ENCODE measurements around the gene UVRAG. TPM values are rescaled to one million over a fixed set of nuclear protein-coding genes. Genes with fewer than 3 reads are reported as not detected.
"Not testable (repeated sequence)": the region's sequence is repeated elsewhere in the genome, so short reads cannot be mapped to it uniquely, and the experiment has no call there.

UVRAG gene
- total and polyA plus RNA-seq, 4 experiments from 2014 or later: 11.2 to 32.2 (median 21.3) TPM

GRCh38 chr11:76069001-76069400 is 254.0 kb downstream of the UVRAG start:
- Mint-ChIP-seq H3K9me3 (peaks cover 0 to 2% (median 0%) of the 10 kb centered on the region in 8 donors), H3K4me3 (no peak overlapping the region), H3K27ac (no peak overlapping the region), H3K27me3 (no peaks in the 10 kb centered on the region), H3K4me1 (peaks cover 0 to 6% (median 2%) of the 10 kb centered on the region in 4 donors), H3K36me3 (peaks cover 27 to 28% of the 10 kb centered on the region in 2 donors)
- Histone ChIP-seq H3K36me3 (ENCODE audit: insufficient read depth, low read length) (peaks cover 6% of the 10 kb centered on the region), H3K9me3 (ENCODE audit: control insufficient read depth in 1 of 2, low read length in 2 of 2) (no peaks in the 10 kb centered on the region), H3K27ac (ENCODE audit: low read depth, low read length) (no peak overlapping the region), H3K4me1 (ENCODE audit: insufficient read depth, low read length) (no peaks in the 10 kb centered on the region), H3K4me3 (ENCODE audit: low read length in 2 of 2) (no peak overlapping the region), H3K27me3 (ENCODE audit: insufficient read depth, low read length) (no peaks in the 10 kb centered on the region)
- intact Hi-C loops (cut with micrococcal nuclease): no loop called here
- POLR2A ChIA-PET (ENCODE audit: partially characterized antibody): no interaction called here
- no peak for DNase-seq
- CTCF ChIA-PET (ENCODE audit: partially characterized antibody): no interaction called here

- no peak overlapping the region for H3K4me3 ChIP-seq (ENCODE audit: low read length in 2 of 2)
- intact Hi-C loops (cut with micrococcal nuclease): no loop called here
Measured at GRCh38 chr11:76071090-76071489, 256.1 kb downstream of the UVRAG start.

DNA sequence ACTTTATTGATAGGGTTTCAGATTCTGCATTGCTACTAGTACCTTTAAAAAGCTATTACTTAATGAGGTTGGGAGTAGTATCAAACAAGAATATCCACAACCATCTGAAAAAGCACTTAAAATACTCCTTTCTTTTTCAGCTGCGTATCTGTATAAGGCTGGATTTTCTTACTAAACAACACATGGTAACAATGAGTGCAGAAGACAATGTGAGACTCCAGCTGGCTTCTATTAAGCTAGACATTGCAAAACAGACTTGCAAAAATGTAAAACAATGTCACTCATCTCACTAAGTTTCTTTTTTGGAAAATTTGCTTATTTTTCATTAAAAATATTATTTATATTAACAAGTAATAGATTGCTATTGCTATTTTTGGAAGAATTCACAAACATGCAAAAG is 258.7 kb downstream of the UVRAG start:
- Mint-ChIP-seq H3K36me3 (peaks cover 9 to 16% of the 10 kb centered on the region in 2 donors), H3K9me3 (peaks cover 0 to 5% (median 0%) of the 10 kb centered on the region in 8 donors), H3K4me1 (peaks cover 16 to 20% (median 18%) of the 10 kb centered on the region in 4 donors), H3K27me3 (no peaks in the 10 kb centered on the region), H3K4me3 (no peak overlapping the region), H3K27ac (no peak overlapping the region)
- Histone ChIP-seq H3K27me3 (ENCODE audit: insufficient read depth, low read length) (no peaks in the 10 kb centered on the region), H3K27ac (ENCODE audit: low read depth, low read length) (no peak overlapping the region), H3K36me3 (ENCODE audit: insufficient read depth, low read length) (no peaks in the 10 kb centered on the region), H3K9me3 (ENCODE audit: control insufficient read depth in 1 of 2, low read length in 2 of 2) (no peaks in the 10 kb centered on the region), H3K4me1 (ENCODE audit: insufficient read depth, low read length) (no peaks in the 10 kb centered on the region), H3K4me3 (ENCODE audit: low read length in 2 of 2) (no peak overlapping the region)
- intact Hi-C loops (cut with micrococcal nuclease): no loop called here
- no peak for DNase-seq
- POLR2A ChIA-PET (ENCODE audit: partially characterized antibody): no interaction called here
- CTCF ChIA-PET (ENCODE audit: partially characterized antibody): no interaction called here

More at GRCh38 chr11:76071090-76071489, 256.1 kb downstream of the UVRAG start:
- Histone ChIP-seq H3K27ac (ENCODE audit: low read depth, low read length) (no peak overlapping the region), H3K4me1 (ENCODE audit: insufficient read depth, low read length) (no peaks in the 10 kb centered on the region), H3K27me3 (ENCODE audit: insufficient read depth, low read length) (no peaks in the 10 kb centered on the region), H3K36me3 (ENCODE audit: insufficient read depth, low read length) (peaks cover 6% of the 10 kb centered on the region), H3K9me3 (ENCODE audit: control insufficient read depth in 1 of 2, low read length in 2 of 2) (no peaks in the 10 kb centered on the region)
- ChIA-PET CTCF (ENCODE audit: partially characterized antibody) (no interaction called here), POLR2A (ENCODE audit: partially characterized antibody) (no interaction called here)
- Mint-ChIP-seq H3K4me1 (peaks cover 6 to 14% (median 9%) of the 10 kb centered on the region in 4 donors), H3K36me3 (peaks cover 23 to 28% of the 10 kb centered on the region in 2 donors), H3K4me3 (no peak overlapping the region), H3K27ac (peak overlapping the region in 1 of 7 donors; percentile 39), H3K27me3 (no peaks in the 10 kb centered on the region), H3K9me3 (peaks cover 0 to 5% (median 0%) of the 10 kb centered on the region in 8 donors)
- no peak for DNase-seq

DNA sequence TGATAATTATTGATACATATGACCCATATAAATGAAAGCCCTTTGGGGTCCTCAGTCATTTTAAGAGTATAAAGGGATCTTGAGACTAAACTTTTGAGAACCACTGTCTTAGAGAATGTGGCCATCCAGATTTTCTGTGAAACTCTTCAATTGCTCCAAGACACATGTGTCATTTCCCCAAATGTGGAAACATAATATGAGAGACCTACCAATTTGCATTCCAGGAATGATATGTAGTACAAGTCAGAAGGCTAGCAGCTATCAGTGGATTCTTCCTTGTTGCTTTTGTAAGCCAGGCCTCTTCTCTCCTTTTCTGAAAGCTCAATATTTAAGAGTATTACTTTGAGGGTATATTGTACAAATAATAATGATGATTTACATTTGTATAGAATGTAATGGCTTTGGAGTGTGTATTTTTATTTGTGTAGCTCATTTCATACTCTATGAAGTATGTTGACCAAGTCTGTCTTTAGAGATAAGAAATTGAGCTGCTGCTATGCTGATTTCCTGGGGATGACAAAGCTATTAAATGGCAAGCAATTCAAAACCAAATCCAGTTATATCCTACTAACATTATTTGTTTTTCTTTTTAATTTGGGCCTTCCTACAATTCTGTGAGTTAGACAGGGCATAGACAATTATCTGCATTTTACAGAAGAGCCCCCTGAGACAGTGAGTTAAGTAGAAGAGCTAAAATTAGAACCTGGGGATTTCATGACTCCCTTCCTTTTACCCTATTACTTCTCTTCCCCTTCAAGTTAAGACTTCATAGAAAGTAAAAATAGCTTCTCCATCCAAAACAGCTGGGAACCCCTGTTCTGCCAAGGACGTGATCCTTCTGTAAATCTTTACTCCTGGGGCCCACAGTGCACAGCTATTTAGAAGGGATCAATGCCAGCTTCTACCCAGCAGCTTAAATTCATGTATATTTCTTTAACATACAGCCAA is 259.4 kb downstream of the UVRAG start:
- Histone ChIP-seq H3K27ac (ENCODE audit: low read depth, low read length) (no peak overlapping the region), H3K9me3 (ENCODE audit: control insufficient read depth in 1 of 2, low read length in 2 of 2) (no peaks in the 10 kb centered on the region), H3K4me1 (ENCODE audit: insufficient read depth, low read length) (no peaks in the 10 kb centered on the region), H3K36me3 (ENCODE audit: insufficient read depth, low read length) (no peaks in the 10 kb centered on the region), H3K4me3 (ENCODE audit: low read length in 2 of 2) (no peak overlapping the region), H3K27me3 (ENCODE audit: insufficient read depth, low read length) (no peaks in the 10 kb centered on the region)
- no peaks in the 10 kb centered on the region for H3K27me3 Mint-ChIP-seq
- H3K4me3 Mint-ChIP-seq: no peak overlapping the region
- intact Hi-C loops (cut with micrococcal nuclease): no loop called here
- POLR2A ChIA-PET (ENCODE audit: partially characterized antibody): no interaction called here
- DNase-seq: no peak
- peaks cover 9 to 16% of the 10 kb centered on the region in 2 donors for H3K36me3 Mint-ChIP-seq
- H3K4me1 Mint-ChIP-seq: peaks cover 16 to 20% (median 18%) of the 10 kb centered on the region in 4 donors
- CTCF ChIA-PET (ENCODE audit: partially characterized antibody): interaction anchor here (0.7 to 1.3 kb wide), 2 partner anchors 9 to 177 kb away, joined by 3 read pairs; no protein-coding TSS in a partner anchor
- peak overlapping the region in 4 of 7 donors; percentile 12 to 57 (median 37) for H3K27ac Mint-ChIP-seq
- H3K9me3 Mint-ChIP-seq: peaks cover 0 to 5% (median 0%) of the 10 kb centered on the region in 8 donors

- Mint-ChIP-seq H3K4me1 (peaks cover 16 to 20% (median 18%) of the 10 kb centered on the region in 4 donors), H3K4me3 (no peak overlapping the region), H3K36me3 (peaks cover 13 to 14% of the 10 kb centered on the region in 2 donors), H3K27ac (peak overlapping the region in 3 of 7 donors; percentile 1 to 72 (median 35)), H3K9me3 (peaks cover 0 to 5% (median 0%) of the 10 kb centered on the region in 8 donors), H3K27me3 (no peaks in the 10 kb centered on the region)
- intact Hi-C loops (cut with micrococcal nuclease): no loop called here
- H3K36me3 ChIP-seq (ENCODE audit: insufficient read depth, low read length): no peaks in the 10 kb centered on the region
- no peak overlapping the region for H3K4me3 ChIP-seq (ENCODE audit: low read length in 2 of 2)
- no peaks in the 10 kb centered on the region for H3K27me3 ChIP-seq (ENCODE audit: insufficient read depth, low read length)
- H3K27ac ChIP-seq (ENCODE audit: low read depth, low read length): no peak overlapping the region
- DNase-seq: no peak
- no peaks in the 10 kb centered on the region for H3K4me1 ChIP-seq (ENCODE audit: insufficient read depth, low read length)
- CTCF ChIA-PET (ENCODE audit: partially characterized antibody): interaction anchor here (1.3 kb wide), 1 partner anchor 10 kb away, joined by 3 read pairs; no protein-coding TSS in a partner anchor
- no peaks in the 10 kb centered on the region for H3K9me3 ChIP-seq (ENCODE audit: control insufficient read depth in 1 of 2, low read length in 2 of 2)
- POLR2A ChIA-PET (ENCODE audit: partially characterized antibody): no interaction called here
Measured at GRCh38 chr11:76075716-76076115, 260.7 kb downstream of the UVRAG start.

DNA sequence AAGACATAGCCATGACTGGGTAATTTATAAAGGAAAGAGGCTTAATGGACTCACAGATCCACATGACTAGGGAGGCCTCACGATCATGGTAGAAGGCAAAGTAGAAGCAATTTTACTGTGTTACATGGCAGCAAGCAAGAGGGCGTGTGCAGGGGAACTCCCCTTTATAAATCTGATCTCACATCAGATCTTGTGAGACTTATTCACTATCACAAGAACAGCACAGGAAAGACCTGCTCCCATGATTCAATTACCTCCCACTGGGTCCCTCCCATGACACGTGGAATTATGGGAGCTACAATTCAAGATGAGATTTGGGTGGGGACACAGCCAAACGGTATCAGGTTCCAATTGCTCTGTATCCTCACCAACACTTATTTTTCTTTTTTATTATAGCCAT is 261.2 kb downstream of the UVRAG start:
- CTCF ChIA-PET (ENCODE audit: partially characterized antibody); POLR2A ChIA-PET (ENCODE audit: partially characterized antibody); H3K4me3 ChIP-seq (ENCODE audit: low read length in 2 of 2); H3K27me3 Mint-ChIP-seq; H3K9me3 Mint-ChIP-seq; H3K36me3 ChIP-seq (ENCODE audit: insufficient read depth, low read length); H3K4me1 ChIP-seq (ENCODE audit: insufficient read depth, low read length); H3K9me3 ChIP-seq (ENCODE audit: control insufficient read depth in 1 of 2, low read length in 2 of 2); DNase-seq; H3K27me3 ChIP-seq (ENCODE audit: insufficient read depth, low read length); H3K27ac ChIP-seq (ENCODE audit: low read depth, low read length); intact Hi-C loops (cut with micrococcal nuclease): not testable (repeated sequence)
- Mint-ChIP-seq H3K27ac (peak overlapping the region in 3 of 7 donors; percentile 1 to 72 (median 71)), H3K4me1 (peaks cover 16 to 19% (median 17%) of the 10 kb centered on the region in 4 donors), H3K36me3 (peaks cover 13 to 14% of the 10 kb centered on the region in 2 donors), H3K4me3 (peak overlapping the region in 1 of 8 donors; percentile 60)

DNA sequence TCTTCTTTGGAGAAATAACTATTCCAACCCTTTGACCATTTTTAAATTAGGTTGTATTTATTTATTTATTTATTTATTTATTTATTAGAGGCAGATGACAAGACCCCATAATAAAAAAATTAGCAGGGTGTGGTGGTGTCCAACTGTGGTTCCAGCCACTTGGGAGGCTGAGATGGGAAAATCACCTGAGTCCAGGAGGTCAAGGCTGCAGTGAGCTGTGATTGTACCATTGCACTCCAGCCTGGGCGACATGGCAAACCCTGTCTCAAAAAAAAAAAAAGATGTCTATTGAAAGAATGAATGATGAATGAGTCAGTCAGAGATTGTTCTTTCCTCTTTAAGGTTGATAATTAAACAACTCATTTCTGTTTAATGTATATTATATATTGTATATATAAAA is 261.7 kb downstream of the UVRAG start:
- POLR2A ChIA-PET (ENCODE audit: partially characterized antibody): no interaction called here
- DNase-seq: no peak
- H3K9me3 Mint-ChIP-seq: peaks cover 0 to 5% (median 0%) of the 10 kb centered on the region in 8 donors
- H3K4me3 ChIP-seq (ENCODE audit: low read length in 2 of 2): no peak overlapping the region
- H3K27me3 Mint-ChIP-seq: no peaks in the 10 kb centered on the region
- H3K27me3 ChIP-seq (ENCODE audit: insufficient read depth, low read length): no peaks in the 10 kb centered on the region
- H3K36me3 ChIP-seq (ENCODE audit: insufficient read depth, low read length): no peaks in the 10 kb centered on the region
- CTCF ChIA-PET (ENCODE audit: partially characterized antibody): interaction anchor here (1.2 kb wide), 1 partner anchor 131 kb away, joined by 3 read pairs; no protein-coding TSS in a partner anchor
- H3K27ac ChIP-seq (ENCODE audit: low read depth, low read length): no peak overlapping the region
- no peaks in the 10 kb centered on the region for H3K4me1 ChIP-seq (ENCODE audit: insufficient read depth, low read length)
- no peak overlapping the region for H3K27ac Mint-ChIP-seq
- H3K4me3 Mint-ChIP-seq: no peak overlapping the region
- H3K4me1 Mint-ChIP-seq: peaks cover 16 to 19% (median 17%) of the 10 kb centered on the region in 4 donors
- intact Hi-C loops (cut with micrococcal nuclease): no loop called here
- H3K36me3 Mint-ChIP-seq: peaks cover 13 to 15% of the 10 kb centered on the region in 2 donors
- H3K9me3 ChIP-seq (ENCODE audit: control insufficient read depth in 1 of 2, low read length in 2 of 2): no peaks in the 10 kb centered on the region

Data from CD4-positive, alpha-beta memory T cell (primary cell).